Measurements from ENCODE around the gene EXOSC9. TPM values are rescaled to one million over a fixed set of nuclear protein-coding genes. Genes with fewer than 3 reads are reported as not detected.

The EXOSC9 gene
- total RNA-seq, 1 experiment from 2014 or later, result 29.9 TPM

GRCh38 chr4:121817701-121818100 is 16.6 kb downstream of the EXOSC9 start:
- no peak overlapping the region for H3K4me3 ChIP-seq
- H2AFZ ChIP-seq, result no peak overlapping the region
- POLR2A ChIA-PET (ENCODE audit: unreplicated experiment), result no interaction called here
- DNase-seq, result no peak
- H3K27ac ChIP-seq, result peak overlapping the region; percentile 3; the same call in 1 of the 2 replicates
- no peaks in the 10 kb centered on the region for H3K9me3 ChIP-seq (ENCODE audit: insufficient read depth, low read depth)
- intact Hi-C loops (cut with micrococcal nuclease; ENCODE audit: unreplicated experiment), result no loop called here
- peaks cover 61% of the 10 kb centered on the region for H3K36me3 ChIP-seq (ENCODE audit: low read depth)
- H4K20me1 ChIP-seq (ENCODE audit: insufficient read depth), result peaks cover 3% of the 10 kb centered on the region; the same call in 1 of the 2 replicates
- peaks cover 29% of the 10 kb centered on the region for H3K79me2 ChIP-seq (ENCODE audit: low read depth)
- H3F3A ChIP-seq (ENCODE audit: insufficient read depth, low read depth), result peaks cover 64% of the 10 kb centered on the region
- no peak for TF ChIP-seq EZH2 (IDR thresholded peaks at IDR 0.05; ENCODE audit: low read depth)
- TF ChIP-seq CTCF (conservative IDR thresholded peaks at IDR 0.05), result no peak
- H3K4me2 ChIP-seq, result no peak overlapping the region
- H3K27me3 ChIP-seq (ENCODE audit: insufficient read depth, low read depth), result no peaks in the 10 kb centered on the region
- no TSS peak for BruUV-seq (replicated peaks)
- CTCF ChIA-PET, result no interaction called here
- no peaks in the 10 kb centered on the region for H3K9me2 ChIP-seq (ENCODE audit: insufficient read depth)
- peaks cover 18% of the 10 kb centered on the region for H3K4me1 ChIP-seq (replicated peaks; ENCODE audit: insufficient read depth)

GRCh38 chr4:121818215-121818614 is 17.1 kb downstream of the EXOSC9 start:
- CTCF ChIA-PET, result no interaction called here
- H3K36me3 ChIP-seq (ENCODE audit: low read depth), result peaks cover 59% of the 10 kb centered on the region
- intact Hi-C loops (cut with micrococcal nuclease; ENCODE audit: unreplicated experiment), result no loop called here

GRCh38 chr4:121819216-121819965 is 18.3 kb downstream of the EXOSC9 start:
- BruUV-seq (replicated peaks), result no TSS peak
- Histone ChIP-seq H3K4me2 (no peak overlapping the region), H3K9me3 (ENCODE audit: insufficient read depth, low read depth) (no peaks in the 10 kb centered on the region), H2AFZ (no peak overlapping the region), H3K27me3 (ENCODE audit: insufficient read depth, low read depth) (no peaks in the 10 kb centered on the region), H3F3A (ENCODE audit: insufficient read depth, low read depth) (peaks cover 51% of the 10 kb centered on the region), H4K20me1 (ENCODE audit: insufficient read depth) (peaks cover 3% of the 10 kb centered on the region; the same call in 1 of the 2 replicates), H3K4me3 (no peak overlapping the region), H3K36me3 (ENCODE audit: low read depth) (peaks cover 54% of the 10 kb centered on the region), H3K79me2 (ENCODE audit: low read depth) (peaks cover 39% of the 10 kb centered on the region), H3K4me1 (replicated peaks; ENCODE audit: insufficient read depth) (peaks cover 18% of the 10 kb centered on the region), H3K9me2 (ENCODE audit: insufficient read depth) (no peaks in the 10 kb centered on the region), H3K27ac (no peak overlapping the region)
- DNase-seq, result no peak
- ChIA-PET POLR2A (ENCODE audit: unreplicated experiment) (no interaction called here), CTCF (interaction anchor here (0.6 to 0.7 kb wide), 2 partner anchors 9 to 43 kb away, joined by 4 to 5 read pairs; no protein-coding TSS in a partner anchor)
- intact Hi-C loops (cut with micrococcal nuclease; ENCODE audit: unreplicated experiment), result no loop called here
- TF ChIP-seq CTCF (conservative IDR thresholded peaks at IDR 0.05), result no peak
- no peak for TF ChIP-seq EZH2 (IDR thresholded peaks at IDR 0.05; ENCODE audit: low read depth)

More at GRCh38 chr4:121818215-121818614, 17.1 kb downstream of the EXOSC9 start:
- Histone ChIP-seq H3K4me2 (no peak overlapping the region), H3K9me3 (ENCODE audit: insufficient read depth, low read depth) (no peaks in the 10 kb centered on the region), H4K20me1 (ENCODE audit: insufficient read depth) (peaks cover 3% of the 10 kb centered on the region; the same call in 1 of the 2 replicates), H3K4me1 (replicated peaks; ENCODE audit: insufficient read depth) (peaks cover 18% of the 10 kb centered on the region), H3K27me3 (ENCODE audit: insufficient read depth, low read depth) (no peaks in the 10 kb centered on the region), H3K79me2 (ENCODE audit: low read depth) (peaks cover 34% of the 10 kb centered on the region), H2AFZ (no peak overlapping the region), H3K27ac (no peak overlapping the region; the same call in 1 of the 2 replicates), H3K4me3 (no peak overlapping the region), H3K9me2 (ENCODE audit: insufficient read depth) (no peaks in the 10 kb centered on the region), H3F3A (ENCODE audit: insufficient read depth, low read depth) (peaks cover 59% of the 10 kb centered on the region)
- no peak for DNase-seq
- TF ChIP-seq CTCF (conservative IDR thresholded peaks at IDR 0.05), result no peak
- no peak for TF ChIP-seq EZH2 (IDR thresholded peaks at IDR 0.05; ENCODE audit: low read depth)
- POLR2A ChIA-PET (ENCODE audit: unreplicated experiment), result interaction anchor here (0.6 kb wide), 1 partner anchor 112 kb away, joined by 3 read pairs; no protein-coding TSS in a partner anchor
- no TSS peak for BruUV-seq (replicated peaks)
